SW 1271 (cell line): ENCODE results near the gene RABEP1.

Experiments used
- DNase-seq, 2 experiments: peaks; one replicate each; lab custom pipeline; 2025; lab: John Stamatoyannopoulos, UW

RABEP1 gene

DNA sequence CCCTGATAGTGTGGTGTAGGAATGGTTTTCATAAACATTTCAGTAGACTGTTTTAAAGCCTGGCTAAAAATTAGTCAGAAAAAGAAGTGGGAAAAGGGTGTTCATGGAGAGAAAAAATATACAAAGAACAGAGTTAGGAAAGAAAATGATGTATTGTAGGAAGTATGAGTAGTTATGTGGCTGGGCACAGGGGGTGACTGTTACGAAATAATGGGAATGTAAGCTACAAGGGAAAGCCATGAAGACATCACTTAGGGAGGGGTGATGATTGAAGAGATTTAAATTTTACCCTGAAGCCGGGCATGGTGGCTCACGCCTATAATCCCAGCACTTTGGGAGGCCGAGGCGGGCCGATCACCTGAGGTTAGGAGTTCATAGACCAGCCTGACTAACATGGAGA, 82.1 kb downstream of the RABEP1 start:
- DNase-seq = no peak

GRCh38 chr17:5364696-5365095, 82.6 kb downstream of the RABEP1 start:
- no peak for DNase-seq

DNA sequence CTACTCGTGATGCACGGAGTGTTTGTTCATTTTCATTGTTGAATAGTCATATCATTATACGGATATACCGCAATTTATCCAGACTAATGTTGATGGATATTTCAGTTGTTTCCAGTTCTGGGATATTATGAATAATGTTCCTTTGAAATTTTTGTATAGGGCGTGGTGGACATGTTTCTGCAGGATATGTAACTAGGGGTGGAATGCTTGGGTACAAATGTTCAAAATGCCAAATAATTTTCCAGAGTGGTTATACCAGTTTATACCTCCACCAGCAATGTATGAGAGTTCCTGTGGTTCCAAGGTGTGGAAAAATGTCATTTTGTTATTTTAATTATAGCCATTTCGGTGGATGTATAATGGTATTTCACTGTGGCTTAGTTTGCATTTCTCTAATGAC, 83.7 kb downstream of the RABEP1 start:
- DNase-seq = no peak

- DNase-seq = no peak
Measured at GRCh38 chr17:5370411-5370810, 88.3 kb downstream of the RABEP1 start.

- no peak for DNase-seq
Measured at GRCh38 chr17:5373112-5373511, 91.0 kb downstream of the RABEP1 start.

DNA sequence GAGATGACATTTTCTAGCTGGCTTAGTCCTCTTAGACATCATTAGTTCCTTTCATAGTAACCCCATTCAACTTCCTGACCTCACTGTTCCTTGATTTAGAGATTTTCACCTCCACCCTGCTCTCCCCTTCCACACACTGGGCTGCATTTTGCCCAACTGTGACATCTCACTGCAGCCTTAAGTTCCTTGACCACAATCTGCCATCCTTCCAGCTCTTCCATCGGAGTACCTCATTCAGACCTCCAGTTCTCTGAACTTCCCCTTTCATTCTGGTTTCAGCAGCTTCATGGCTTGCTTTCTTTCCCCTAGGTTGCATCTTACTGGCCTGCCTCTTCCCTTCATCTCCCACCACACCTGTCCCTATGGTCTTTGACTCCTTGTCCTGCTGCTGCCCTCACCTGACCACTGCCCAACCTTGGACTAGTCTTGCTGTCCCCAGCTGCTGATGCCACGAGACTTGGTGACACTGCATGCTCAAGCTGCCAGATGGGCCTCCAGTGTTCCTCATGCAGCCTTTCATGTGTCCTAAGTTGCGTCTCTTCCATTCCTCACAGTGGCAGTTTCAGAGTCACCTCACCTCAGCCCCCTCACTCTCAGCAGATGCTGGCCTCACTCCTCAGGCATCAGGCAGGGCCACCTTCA, 96.6 kb downstream of the RABEP1 start:
- no peak for DNase-seq

GRCh38 chr17:5379351-5380107, 97.4 kb downstream of the RABEP1 start:
- no peak for DNase-seq

DNA sequence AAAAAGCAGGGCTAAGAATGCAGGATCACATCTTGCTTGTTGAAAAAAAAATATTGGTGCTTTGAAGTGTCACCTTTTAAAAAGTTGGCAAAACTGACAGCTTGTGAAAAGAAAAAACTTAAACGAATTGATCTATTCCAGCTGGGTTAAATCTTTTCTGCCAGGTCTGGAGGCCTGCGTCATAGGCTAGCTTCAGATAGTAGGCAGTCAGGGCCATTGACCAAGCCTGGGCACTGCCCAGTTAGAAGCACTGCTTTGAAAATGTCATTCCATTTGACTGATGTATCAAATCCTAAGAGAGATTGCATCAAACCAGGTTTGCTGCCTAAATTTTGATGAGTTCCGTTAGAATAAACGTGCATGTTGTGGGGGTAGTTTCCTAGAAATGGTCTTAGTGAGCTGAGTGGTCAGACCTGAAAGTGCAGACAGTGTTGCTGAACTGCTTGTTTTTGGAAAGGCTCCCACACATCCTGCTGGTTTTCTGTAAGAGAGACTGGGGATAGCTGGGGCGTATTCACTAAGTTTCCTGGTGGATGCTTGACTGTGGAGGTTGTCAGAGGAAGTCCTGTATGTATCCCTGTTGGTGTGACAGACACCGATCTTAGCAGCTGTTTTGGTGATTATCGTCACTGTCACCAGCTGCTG, 98.5 kb downstream of the RABEP1 start:
- DNase-seq = no peak

DNA sequence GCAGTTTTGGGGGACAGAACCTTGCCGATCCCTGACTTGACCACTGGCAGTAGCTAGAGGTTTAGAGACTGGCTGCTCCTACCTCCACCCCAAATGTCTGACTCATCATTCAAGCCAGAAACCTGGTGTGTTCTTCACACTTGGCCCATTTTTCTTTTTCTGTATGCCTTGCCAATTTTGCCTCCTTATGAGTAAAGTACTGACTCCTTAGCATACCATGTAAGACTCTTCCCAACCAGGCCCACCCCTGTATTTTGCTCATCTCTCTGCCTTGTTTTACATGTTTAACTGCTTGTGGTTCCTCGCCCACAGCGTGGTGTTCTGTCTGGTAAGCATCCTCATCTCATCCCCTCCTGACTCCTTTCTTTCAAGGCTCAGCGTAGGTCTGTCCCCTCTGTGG, 99.5 kb downstream of the RABEP1 start:
- no peak for DNase-seq

GRCh38 chr17:5391678-5392077, 109.6 kb downstream of the RABEP1 start:
- DNase-seq = no peak

- DNase-seq = no peak
Measured at GRCh38 chr17:5396612-5397011, 114.5 kb downstream of the RABEP1 start.

DNA sequence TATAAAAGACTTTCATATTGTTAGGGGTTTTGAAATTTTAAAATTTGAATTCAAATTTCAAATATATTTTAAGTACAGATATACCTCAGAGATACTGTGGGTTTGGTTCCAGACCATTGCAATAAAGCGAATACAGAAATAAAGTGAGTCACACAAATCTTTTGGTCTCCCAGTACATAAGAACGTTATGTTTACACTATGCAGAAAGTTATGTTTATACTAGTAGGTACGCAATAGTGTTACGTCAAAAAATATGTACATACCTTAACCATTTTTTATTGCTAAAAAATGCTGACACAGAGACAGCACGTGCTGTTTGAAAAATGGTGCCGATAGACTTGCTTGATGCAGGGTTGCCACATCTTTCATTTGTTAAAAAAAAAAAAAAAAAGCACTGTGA, 117.7 kb downstream of the RABEP1 start:
- DNase-seq = no peak

DNA sequence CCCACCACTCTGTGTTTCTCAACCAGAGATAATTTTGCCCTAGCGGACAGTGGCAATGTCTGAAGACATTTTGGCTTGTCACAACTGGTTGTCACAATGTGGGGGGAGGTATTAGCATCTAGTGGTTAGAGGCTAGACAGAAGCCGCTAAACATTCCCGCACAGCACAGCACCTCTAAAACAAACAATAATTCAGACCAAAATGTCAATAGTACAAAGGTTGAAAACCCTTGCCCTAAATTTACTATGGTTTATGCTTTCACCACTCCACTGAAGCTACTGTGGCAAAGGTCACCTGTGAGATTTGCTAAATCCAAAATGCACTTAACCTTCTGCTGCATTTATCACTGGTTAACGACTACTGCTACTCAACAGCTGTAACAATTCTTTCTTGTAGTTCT, 123.3 kb downstream of the RABEP1 start:
- DNase-seq = no peak

DNA sequence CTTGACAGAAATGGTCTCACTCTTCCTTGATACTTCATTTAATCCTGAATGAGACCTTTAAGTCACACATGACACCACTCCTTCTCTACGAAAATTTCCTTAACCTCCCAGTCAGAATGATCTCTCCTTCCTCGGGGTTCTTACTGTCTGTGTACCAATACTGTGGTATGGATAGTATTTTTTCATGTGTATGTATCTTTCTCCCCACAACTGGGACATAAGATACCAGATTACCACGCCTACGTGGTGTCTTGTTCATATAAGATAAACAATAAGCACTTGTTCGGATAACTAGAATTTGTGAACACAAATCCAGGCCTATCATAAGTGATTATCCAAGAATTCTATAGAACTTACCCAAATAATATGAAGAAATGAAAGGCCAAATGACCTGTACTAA, 126.1 kb downstream of the RABEP1 start:
- no peak for DNase-seq

DNA sequence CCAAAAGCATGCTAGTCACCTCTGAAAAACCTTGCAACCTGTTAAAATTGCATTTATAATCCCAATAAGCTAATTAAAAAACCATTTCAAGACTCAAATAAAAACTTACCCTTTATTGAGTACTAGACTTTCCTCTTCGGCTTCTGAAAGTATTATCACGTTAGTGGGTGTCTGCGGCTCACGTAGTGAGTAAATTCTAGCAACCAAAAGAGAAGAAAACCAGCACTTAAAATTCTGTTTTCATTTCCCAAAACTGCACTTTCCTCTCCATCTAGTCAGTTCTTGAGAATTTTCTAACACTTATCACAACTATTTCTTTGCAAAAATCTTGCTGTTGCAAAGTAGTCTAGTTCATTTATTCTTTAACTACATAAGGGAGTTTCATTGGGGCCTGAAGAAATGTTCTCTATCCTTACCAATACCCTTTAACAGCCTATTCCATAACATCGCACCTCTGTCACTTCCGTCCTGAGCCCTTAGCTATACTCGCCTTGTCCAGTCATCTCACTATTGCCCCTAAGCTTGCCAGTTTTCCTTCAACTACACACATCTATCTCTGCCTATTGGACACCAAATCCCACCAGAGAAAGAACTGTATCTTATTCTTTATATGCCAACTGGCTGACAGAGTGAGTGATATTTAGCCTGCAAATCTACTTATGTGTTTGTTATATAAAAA, 128.6 kb downstream of the RABEP1 start:
- DNase-seq = no peak

DNA sequence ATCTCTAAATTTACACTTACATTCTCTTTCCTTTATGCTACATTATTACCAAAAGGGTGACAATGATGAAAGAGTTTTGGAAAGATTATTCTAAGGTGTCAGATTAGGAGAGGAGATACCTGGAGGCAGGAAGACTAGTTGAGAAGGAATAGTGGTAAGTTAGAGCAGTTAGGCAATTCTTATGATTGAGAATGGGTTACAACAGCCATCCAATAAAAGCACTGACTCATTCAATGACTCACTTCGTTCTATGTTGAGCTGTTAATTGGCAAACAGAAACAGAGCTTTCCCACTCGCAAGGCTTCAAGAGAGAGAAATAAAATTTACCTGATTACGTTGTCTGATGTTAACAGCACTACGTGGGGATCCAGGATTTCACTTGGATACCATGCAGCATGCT, 131.6 kb downstream of the RABEP1 start:
- peak in 1 of 2 experiments; percentile 84 for DNase-seq

DNA sequence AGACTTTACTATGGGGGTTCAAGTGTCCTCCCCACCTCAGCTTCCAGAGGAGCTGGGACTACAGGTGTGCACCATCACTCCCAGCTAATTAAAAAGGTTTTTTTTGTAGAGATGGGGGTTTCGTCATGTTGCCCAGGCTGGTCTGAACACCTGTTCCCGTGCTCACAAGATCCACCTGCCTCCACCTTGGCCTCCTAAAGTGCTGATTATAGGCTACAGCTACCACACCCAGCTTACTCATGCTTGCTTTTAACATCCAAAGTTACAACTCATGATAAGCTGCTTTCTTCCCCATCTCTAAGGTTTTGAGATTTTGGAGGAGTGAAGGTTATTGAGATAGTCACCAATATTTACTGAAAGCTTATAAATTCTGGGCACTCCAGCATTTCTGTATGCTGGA, 134.8 kb downstream of the RABEP1 start:
- no peak for DNase-seq

GRCh38 chr17:5418858-5419355, 136.8 kb downstream of the RABEP1 start:
- DNase-seq = no peak

- DNase-seq = peak; percentile 92 to 97
Measured at GRCh38 chr17:5419356-5419958, 137.4 kb downstream of the RABEP1 start, which contains the start of gene NUP88. TSS of gene NUP88 (minus strand) at chr17:5419662. CDS start at chr17:5419650, 12 bp downstream.

GRCh38 chr17:5419959-5420653, 138.0 kb downstream of the RABEP1 start, which contains the start of gene RPAIN:
TSS of gene RPAIN (plus strand) at chr17:5420182. CDS start at chr17:5420211, 29 bp downstream.
- peak; percentile 76 to 94 for DNase-seq

GRCh38 chr17:5422505-5422904, 140.4 kb downstream of the RABEP1 start:
- peak; percentile 33 to 47 for DNase-seq
